Cardiac fibroblast (primary cell): ENCODE data around the gene ABL2.

ENCODE experiments used
- DNase-seq, 2 donors: peaks; one replicate each; pipeline versions ENCODE4 v3.0.0 to v3.0.0-alpha.2; 2010; ENCODE audit warnings: low read depth in 2 of 2
- H3K4me3 ChIP-seq, 2 donors: replicated peaks in 1 of 2; 1 replicate in 1 of 2; 2 replicates in 1 of 2; pipeline ENCODE4 v1.5.1; 2011; ENCODE audit warnings: low read depth in 2 of 2, low read length in 2 of 2, mild to moderate bottlenecking in 2 of 2, moderate library complexity in 1 of 2
- CTCF ChIP-seq: IDR thresholded peaks from one replicate; pipeline ENCODE4 v1.5.1; 2011; ENCODE audit warnings: low read depth, mild to moderate bottlenecking, low read length, inconsistent platforms

Gene ABL2

GRCh38 chr1:179107706-179108629, 121.5 kb downstream of the ABL2 start:
- peak in 1 of 2 donors; percentile 23 for DNase-seq
- no peak overlapping the region for H3K4me3 ChIP-seq

GRCh38 chr1:179105393-179105792, 124.1 kb downstream of the ABL2 start:
- TF ChIP-seq CTCF, result peak; percentile 47
- no peak for DNase-seq
- no peak overlapping the region for H3K4me3 ChIP-seq

More at GRCh38 chr1:179107706-179108629, 121.5 kb downstream of the ABL2 start:
- no peak for TF ChIP-seq CTCF

DNA sequence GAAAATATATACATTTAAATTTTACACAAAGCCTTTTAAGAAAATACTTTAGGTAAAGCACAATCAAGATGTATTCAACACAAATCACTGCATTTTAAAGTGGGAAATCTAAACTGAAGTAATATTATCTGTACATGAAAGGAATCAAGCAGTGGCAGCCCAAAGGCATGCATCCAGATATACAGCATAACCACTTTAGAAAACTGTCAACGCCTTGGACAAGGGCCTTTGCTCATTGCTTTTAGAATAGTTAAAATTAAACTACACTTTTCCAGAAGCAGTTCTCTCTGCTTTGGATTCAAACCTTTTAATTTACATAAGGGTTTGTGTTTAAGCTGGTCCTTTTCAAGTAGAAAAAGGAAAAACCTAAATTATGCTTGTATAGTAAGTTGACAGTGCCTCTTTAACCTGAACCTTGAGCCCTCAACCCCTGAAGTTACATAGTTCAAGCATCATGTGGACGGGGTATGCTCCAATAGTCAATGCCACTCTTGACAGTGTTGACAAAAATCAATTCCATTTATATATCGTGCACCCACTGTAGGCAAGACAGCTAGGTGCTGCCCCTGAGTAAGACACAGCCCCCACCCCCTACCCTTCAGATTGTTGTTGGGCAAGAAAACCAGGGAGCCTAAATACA, 124.7 kb downstream of the ABL2 start:
- no peak for DNase-seq
- H3K4me3 ChIP-seq, result no peak overlapping the region
- no peak for TF ChIP-seq CTCF

DNA sequence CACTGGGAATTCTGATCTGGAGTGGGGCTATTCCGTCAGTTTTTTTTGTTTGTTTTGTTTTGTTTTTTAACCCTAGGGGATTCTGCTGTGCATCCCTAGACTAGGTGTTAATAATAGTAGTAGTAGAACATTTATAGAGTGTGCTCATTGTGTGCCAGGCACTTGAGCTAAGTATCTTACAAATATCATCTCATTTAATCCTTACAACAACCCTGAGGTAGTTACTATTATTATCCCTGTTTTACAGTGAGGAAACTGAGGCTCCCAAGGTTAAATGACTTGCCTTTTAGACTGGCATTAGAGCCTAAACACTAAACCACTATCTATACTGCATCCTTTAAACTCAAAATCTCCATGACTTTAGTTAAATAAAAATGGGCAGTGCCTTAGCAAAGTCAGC, 125.5 kb downstream of the ABL2 start:
- TF ChIP-seq CTCF, result no peak
- H3K4me3 ChIP-seq, result no peak overlapping the region
- DNase-seq, result no peak

DNA sequence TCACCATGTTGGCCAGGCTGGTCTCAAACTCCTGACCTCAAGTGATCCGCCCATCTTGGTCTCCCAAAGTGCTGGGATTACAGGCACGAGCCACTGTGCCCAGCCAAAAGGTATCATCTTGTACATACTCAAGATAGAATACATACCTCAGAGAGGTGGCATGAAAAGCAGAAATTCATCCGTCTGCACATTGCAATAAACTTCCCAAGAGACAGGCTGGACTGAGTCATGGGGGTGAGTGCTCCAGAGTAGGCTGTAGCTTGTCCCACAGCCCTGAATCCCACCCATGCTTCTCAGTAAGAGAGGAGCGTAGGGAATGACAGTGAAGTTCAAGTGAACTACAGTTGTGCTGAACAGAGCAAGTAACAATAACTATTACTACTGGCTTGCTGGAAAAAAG, 127.9 kb downstream of the ABL2 start:
- no peak overlapping the region for H3K4me3 ChIP-seq
- no peak for TF ChIP-seq CTCF
- peak in 1 of 2 donors; percentile 58 for DNase-seq

DNA sequence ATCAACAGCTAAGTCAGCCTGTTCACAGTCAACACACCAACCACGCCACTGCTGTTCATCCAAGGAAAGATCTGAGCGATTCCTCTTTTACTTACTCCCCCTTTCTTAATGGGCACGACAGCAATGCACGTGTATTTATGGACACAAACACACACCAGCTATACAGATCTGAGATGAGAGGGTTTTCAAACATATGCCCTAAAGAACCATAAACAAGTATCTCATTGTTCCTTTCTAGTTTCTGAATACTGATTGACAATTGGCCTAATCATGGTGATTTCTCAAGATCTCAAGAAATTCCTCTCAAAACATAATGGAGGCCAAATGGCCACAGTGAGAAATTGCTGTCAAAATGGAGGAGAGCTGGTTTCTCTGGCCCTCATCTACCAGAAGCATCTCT, 129.6 kb downstream of the ABL2 start:
- H3K4me3 ChIP-seq, result no peak overlapping the region
- DNase-seq, result no peak

More for the DNA sequence above, 129.6 kb downstream of the ABL2 start:
- no peak for TF ChIP-seq CTCF
